ENCODE results near the gene EHMT2.

GRCh38 chr6:31842053-31842452, 55.4 kb downstream of the EHMT2 start:
- TF ChIP-seq, protein P1, sequence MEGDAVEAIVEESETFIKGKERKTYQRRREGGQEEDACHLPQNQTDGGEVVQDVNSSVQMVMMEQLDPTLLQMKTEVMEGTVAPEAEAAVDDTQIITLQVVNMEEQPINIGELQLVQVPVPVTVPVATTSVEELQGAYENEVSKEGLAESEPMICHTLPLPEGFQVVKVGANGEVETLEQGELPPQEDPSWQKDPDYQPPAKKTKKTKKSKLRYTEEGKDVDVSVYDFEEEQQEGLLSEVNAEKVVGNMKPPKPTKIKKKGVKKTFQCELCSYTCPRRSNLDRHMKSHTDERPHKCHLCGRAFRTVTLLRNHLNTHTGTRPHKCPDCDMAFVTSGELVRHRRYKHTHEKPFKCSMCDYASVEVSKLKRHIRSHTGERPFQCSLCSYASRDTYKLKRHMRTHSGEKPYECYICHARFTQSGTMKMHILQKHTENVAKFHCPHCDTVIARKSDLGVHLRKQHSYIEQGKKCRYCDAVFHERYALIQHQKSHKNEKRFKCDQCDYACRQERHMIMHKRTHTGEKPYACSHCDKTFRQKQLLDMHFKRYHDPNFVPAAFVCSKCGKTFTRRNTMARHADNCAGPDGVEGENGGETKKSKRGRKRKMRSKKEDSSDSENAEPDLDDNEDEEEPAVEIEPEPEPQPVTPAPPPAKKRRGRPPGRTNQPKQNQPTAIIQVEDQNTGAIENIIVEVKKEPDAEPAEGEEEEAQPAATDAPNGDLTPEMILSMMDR (IDR thresholded peaks at IDR 0.05; ENCODE audit: extremely low read depth in 1 of 2, insufficient read depth in 1 of 2, low read depth in 1 of 2, low read length in 2 of 2) = no peak
- TF ChIP-seq EZH2 (IDR thresholded peaks at IDR 0.05; ENCODE audit: borderline replicate concordance, low read depth, low read length, severe bottlenecking) (no peak), MAX (IDR thresholded peaks at IDR 0.05; ENCODE audit: insufficient read depth, insufficient read length) (no peak), POLR2A (IDR thresholded peaks at IDR 0.05; ENCODE audit: low read depth, low read length) (no peak), FOS (IDR thresholded peaks at IDR 0.05; ENCODE audit: borderline replicate concordance, insufficient read depth, low read length) (no peak), POLR2AphosphoS5 (IDR thresholded peaks at IDR 0.05; ENCODE audit: insufficient read depth, low read depth, low read length) (no peak)
